A549 (cell line): Measurements from ENCODE around the gene XRCC5.

Experiments used
- FOSL2 ChIP-seq, 2 experiments: fragments of 450-650 bp in 1 of 2; fragments of >200 bp in 1 of 2; sonication (Bioruptor Twin) in 1 of 2; formaldehyde crosslinking; IDR thresholded peaks; 2 replicates each; pipeline versions ENCODE4 v1.5.0 to v1.6.1; 2016 to 2020; ENCODE audit warnings: mild to moderate bottlenecking in 1 of 2, moderate library complexity in 1 of 2
- POLR2A ChIP-seq: IDR thresholded peaks from 2 replicates; pipeline ENCODE4 v1.6.1; 2012; ENCODE audit warnings: mild to moderate bottlenecking, low read length
- RAD21 ChIP-seq, 2 experiments: fragments of >200 bp in 1 of 2; sonication (Bioruptor Twin) in 1 of 2; formaldehyde crosslinking in 1 of 2; IDR thresholded peaks in 1 of 2; conservative IDR thresholded peaks in 1 of 2; 2 replicates in 1 of 2; 3 replicates in 1 of 2; pipeline ENCODE4 v1.6.1; 2012 to 2018; ENCODE audit warnings: inconsistent platforms in 1 of 2
- REST ChIP-seq: fragments of 200-600 bp; sonication (generic); IDR thresholded peaks from 2 replicates; pipeline ENCODE4 v1.6.1; 2016; ENCODE audit warnings: antibody characterized with exemption, mild to moderate bottlenecking, moderate library complexity
- RNF2 ChIP-seq: fragments of 200-600 bp; sonication (generic); IDR thresholded peaks from 2 replicates; pipeline ENCODE4 v1.6.1; 2016; ENCODE audit warnings: low read depth, mild to moderate bottlenecking, antibody characterized with exemption, moderate library complexity, borderline replicate concordance
- SMC3 ChIP-seq: fragments of >200 bp; sonication (Bioruptor Twin); formaldehyde crosslinking; IDR thresholded peaks from 3 replicates; pipeline ENCODE4 v1.6.1; 2018; ENCODE audit warnings: inconsistent platforms
- TF ChIP-seq, protein P1 (sequence below): fragments of >200 bp; sonication (Bioruptor Twin); formaldehyde crosslinking; IDR thresholded peaks from 3 replicates; pipeline ENCODE4 v1.5.1; 2016
- TF ChIP-seq, protein P2 (sequence below): fragments of 150-350 bp; IDR thresholded peaks from 2 replicates; pipeline ENCODE4 v1.6.1; 2014; ENCODE audit warnings: low read depth, mild to moderate bottlenecking, low read length

DNA sequence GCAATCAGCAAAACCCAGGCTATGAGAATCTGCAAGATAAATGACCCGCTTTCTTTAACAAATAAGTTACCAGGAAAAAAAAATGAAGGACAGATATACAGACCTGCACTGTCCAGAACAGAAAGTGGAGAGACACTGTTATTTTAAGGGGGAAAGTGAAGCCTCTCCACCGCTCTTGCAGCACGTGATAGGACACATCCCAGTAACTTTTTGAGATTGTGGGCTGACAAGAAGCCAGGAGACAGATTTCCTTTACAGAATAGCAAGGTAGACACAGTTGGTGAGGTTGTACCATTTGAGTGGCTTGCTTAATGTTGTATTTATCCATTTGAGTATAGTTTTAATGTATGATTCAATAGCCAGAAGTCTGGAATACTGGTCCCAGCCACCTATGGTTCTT is 14.4 kb upstream of the XRCC5 start:
- TF ChIP-seq FOSL2 (IDR thresholded peaks at IDR 0.05) (no peak), FOSL2 (CRISPR knock-in tag; IDR thresholded peaks at IDR 0.05) (no peak), REST (no peak), SMC3 (no peak), RNF2 (no peak), RAD21 (conservative IDR thresholded peaks at IDR 0.05 in 1 of 2, IDR thresholded peaks at IDR 0.05 in 1 of 2) (no peak), POLR2A (no peak)
- TF ChIP-seq, protein P1, sequence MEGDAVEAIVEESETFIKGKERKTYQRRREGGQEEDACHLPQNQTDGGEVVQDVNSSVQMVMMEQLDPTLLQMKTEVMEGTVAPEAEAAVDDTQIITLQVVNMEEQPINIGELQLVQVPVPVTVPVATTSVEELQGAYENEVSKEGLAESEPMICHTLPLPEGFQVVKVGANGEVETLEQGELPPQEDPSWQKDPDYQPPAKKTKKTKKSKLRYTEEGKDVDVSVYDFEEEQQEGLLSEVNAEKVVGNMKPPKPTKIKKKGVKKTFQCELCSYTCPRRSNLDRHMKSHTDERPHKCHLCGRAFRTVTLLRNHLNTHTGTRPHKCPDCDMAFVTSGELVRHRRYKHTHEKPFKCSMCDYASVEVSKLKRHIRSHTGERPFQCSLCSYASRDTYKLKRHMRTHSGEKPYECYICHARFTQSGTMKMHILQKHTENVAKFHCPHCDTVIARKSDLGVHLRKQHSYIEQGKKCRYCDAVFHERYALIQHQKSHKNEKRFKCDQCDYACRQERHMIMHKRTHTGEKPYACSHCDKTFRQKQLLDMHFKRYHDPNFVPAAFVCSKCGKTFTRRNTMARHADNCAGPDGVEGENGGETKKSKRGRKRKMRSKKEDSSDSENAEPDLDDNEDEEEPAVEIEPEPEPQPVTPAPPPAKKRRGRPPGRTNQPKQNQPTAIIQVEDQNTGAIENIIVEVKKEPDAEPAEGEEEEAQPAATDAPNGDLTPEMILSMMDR: no peak
- TF ChIP-seq, protein P2, sequence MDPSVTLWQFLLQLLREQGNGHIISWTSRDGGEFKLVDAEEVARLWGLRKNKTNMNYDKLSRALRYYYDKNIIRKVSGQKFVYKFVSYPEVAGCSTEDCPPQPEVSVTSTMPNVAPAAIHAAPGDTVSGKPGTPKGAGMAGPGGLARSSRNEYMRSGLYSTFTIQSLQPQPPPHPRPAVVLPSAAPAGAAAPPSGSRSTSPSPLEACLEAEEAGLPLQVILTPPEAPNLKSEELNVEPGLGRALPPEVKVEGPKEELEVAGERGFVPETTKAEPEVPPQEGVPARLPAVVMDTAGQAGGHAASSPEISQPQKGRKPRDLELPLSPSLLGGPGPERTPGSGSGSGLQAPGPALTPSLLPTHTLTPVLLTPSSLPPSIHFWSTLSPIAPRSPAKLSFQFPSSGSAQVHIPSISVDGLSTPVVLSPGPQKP: no peak
